OCI-LY7 (cell line): Measurements from ENCODE around the gene PRKAG2. TPM values are rescaled to one million over a fixed set of nuclear protein-coding genes. Genes with fewer than 3 reads are reported as not detected.
A peak's percentile ranks its signal among the peaks of the same experiment; 100 is the strongest.

Source experiments
- BruUV-seq: library from RNA; stranded (reverse); fragments of 400-500 nt; replicated peaks from 2 replicates; lab custom pipeline; 2021; lab: Mats Ljungman, UMichigan
- CTCF ChIA-PET: fragments of 300-600 bp; sonication (Branson Sonifier 250); formaldehyde crosslinking; loops from one replicate; lab custom pipeline; 2022; ENCODE audit warnings: antibody characterized with exemption; ENCODE audit not compliant: unreplicated experiment; lab: Charles Lee
- POLR2A ChIA-PET: fragments of 300-600 bp; sonication (Branson Sonifier 250); formaldehyde crosslinking; loops from one replicate; lab custom pipeline; 2022; ENCODE audit warnings: antibody characterized with exemption; lab: Charles Lee
- DNase-seq: peaks from one replicate; pipeline ENCODE4 v3.0.0-alpha.2; 2015; ENCODE audit warnings: low spot score
- H2AFZ ChIP-seq: fragments of 200-600 bp; sonication (generic), shearing (Covaris generic); 2 replicates; pipeline ENCODE4 v1.6.1; 2014; ENCODE audit warnings: mild to moderate bottlenecking, antibody characterized with exemption, low read length, moderate library complexity
- H3K27ac ChIP-seq: fragments of 200-600 bp; sonication (generic); 2 replicates; pipeline ENCODE4 v1.5.1; 2014; ENCODE audit warnings: mixed run types, low read depth, mild to moderate bottlenecking, moderate library complexity, low read length, inconsistent platforms; ENCODE audit not compliant: poor library complexity, severe bottlenecking
- H3K36me3 ChIP-seq: fragments of 200-600 bp; sonication (generic); 2 replicates; pipeline ENCODE4 v1.6.1; 2014; ENCODE audit warnings: mild to moderate bottlenecking, antibody characterized with exemption, low read length, moderate library complexity, mixed read lengths; ENCODE audit not compliant: insufficient read depth
- H3K4me1 ChIP-seq: fragments of 200-600 bp; sonication (generic); 2 replicates; pipeline ENCODE4 v1.5.1; 2014; ENCODE audit warnings: mild to moderate bottlenecking, low read length; ENCODE audit not compliant: insufficient read depth, poor library complexity, severe bottlenecking
- H3K4me2 ChIP-seq: fragments of 200-600 bp; sonication (generic); 2 replicates; pipeline ENCODE4 v1.6.1; 2014; ENCODE audit warnings: mild to moderate bottlenecking, low read length
- H3K4me3 ChIP-seq: fragments of 200-600 bp; sonication (generic); 2 replicates; pipeline ENCODE4 v1.5.1; 2014; ENCODE audit warnings: mild to moderate bottlenecking, low read depth, low read length; ENCODE audit not compliant: poor library complexity, severe bottlenecking
- H3K79me2 ChIP-seq: fragments of 200-600 bp; sonication (generic); 2 replicates; pipeline ENCODE4 v1.6.1; 2016; ENCODE audit warnings: low read depth, mild to moderate bottlenecking, low read length, moderate library complexity, mixed read lengths; ENCODE audit not compliant: insufficient read depth
- H3K9me2 ChIP-seq: fragments of 200-600 bp; sonication (generic); 2 replicates; pipeline ENCODE4 v1.6.1; 2016; ENCODE audit warnings: mild to moderate bottlenecking, low read length, mixed read lengths; ENCODE audit not compliant: insufficient read depth
- H3K9me3 ChIP-seq: fragments of 200-600 bp; sonication (generic); 2 replicates; pipeline ENCODE4 v1.6.1; 2014; ENCODE audit warnings: mild to moderate bottlenecking, mixed run types, low read length, mixed read lengths
- H4K20me1 ChIP-seq: fragments of 200-600 bp; sonication (generic); 2 replicates; pipeline ENCODE4 v1.6.1; 2014; ENCODE audit warnings: mild to moderate bottlenecking, antibody characterized with exemption, low read length, moderate library complexity, mixed read lengths; ENCODE audit not compliant: insufficient read depth
- EZH2phosphoT487 ChIP-seq: fragments of 200-600 bp; sonication (generic); IDR thresholded peaks from 2 replicates; pipeline ENCODE4 v1.6.1; 2018; ENCODE audit warnings: low read depth, borderline replicate concordance, mild to moderate bottlenecking, mixed run types, antibody characterized with exemption, low read length, moderate library complexity, mixed read lengths
- intact Hi-C: fragments of 100-400 bp; cut with micrococcal nuclease; formaldehyde crosslinking; loops from one replicate; pipeline ENCODE4 v1.10.0; 2022; ENCODE audit not compliant: unreplicated experiment
- total RNA-seq, 2 experiments: library from RNA; depleted of rRNA in 1 of 2; stranded (reverse); fragments of >200 nt in 1 of 2; shearing (Covaris generic) in 1 of 2; gene quantifications; 2 replicates each; pipeline ENCODE4 v1.2.3, GENCODE V29; 2014 to 2022
- TF ChIP-seq, protein P1 (sequence below): fragments of 200-600 bp; sonication (generic); conservative IDR thresholded peaks from 2 replicates; pipeline ENCODE4 v1.5.1; 2014; ENCODE audit warnings: mild to moderate bottlenecking, antibody characterized with exemption, low read length, moderate library complexity, mixed read lengths

Gene PRKAG2
- total RNA-seq, 2 experiments from 2014 or later, result 1.2 to 5.1 TPM

GRCh38 chr7:151761231-151761630, 115.7 kb downstream of the PRKAG2 start:
- BruUV-seq, result no TSS peak
- intact Hi-C loops, result loop anchor here (10.0 kb wide), 1 partner anchor 316 kb away; the partner anchor contains the start of gene CRYGN

GRCh38 chr7:151759591-151760042, 117.3 kb downstream of the PRKAG2 start:
- no peak overlapping the region for H3K4me2 ChIP-seq
- no peak overlapping the region for H3K27ac ChIP-seq
- intact Hi-C loops, result loop anchor here (1.0 to 10.0 kb wide), 4 partner anchors 132 to 391 kb away; partner anchors contain the start of gene CRYGN
- BruUV-seq, result no TSS peak
- no peaks in the 10 kb centered on the region for H3K9me3 ChIP-seq
- POLR2A ChIA-PET, result no interaction called here
- no peaks in the 10 kb centered on the region for H3K79me2 ChIP-seq
- no peaks in the 10 kb centered on the region for H3K9me2 ChIP-seq
- TF ChIP-seq, protein P1, sequence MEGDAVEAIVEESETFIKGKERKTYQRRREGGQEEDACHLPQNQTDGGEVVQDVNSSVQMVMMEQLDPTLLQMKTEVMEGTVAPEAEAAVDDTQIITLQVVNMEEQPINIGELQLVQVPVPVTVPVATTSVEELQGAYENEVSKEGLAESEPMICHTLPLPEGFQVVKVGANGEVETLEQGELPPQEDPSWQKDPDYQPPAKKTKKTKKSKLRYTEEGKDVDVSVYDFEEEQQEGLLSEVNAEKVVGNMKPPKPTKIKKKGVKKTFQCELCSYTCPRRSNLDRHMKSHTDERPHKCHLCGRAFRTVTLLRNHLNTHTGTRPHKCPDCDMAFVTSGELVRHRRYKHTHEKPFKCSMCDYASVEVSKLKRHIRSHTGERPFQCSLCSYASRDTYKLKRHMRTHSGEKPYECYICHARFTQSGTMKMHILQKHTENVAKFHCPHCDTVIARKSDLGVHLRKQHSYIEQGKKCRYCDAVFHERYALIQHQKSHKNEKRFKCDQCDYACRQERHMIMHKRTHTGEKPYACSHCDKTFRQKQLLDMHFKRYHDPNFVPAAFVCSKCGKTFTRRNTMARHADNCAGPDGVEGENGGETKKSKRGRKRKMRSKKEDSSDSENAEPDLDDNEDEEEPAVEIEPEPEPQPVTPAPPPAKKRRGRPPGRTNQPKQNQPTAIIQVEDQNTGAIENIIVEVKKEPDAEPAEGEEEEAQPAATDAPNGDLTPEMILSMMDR, result peak; percentile 92
- TF ChIP-seq EZH2phosphoT487, result no peak
- no peak overlapping the region for H2AFZ ChIP-seq
- H3K4me1 ChIP-seq, result no peaks in the 10 kb centered on the region
- no peaks in the 10 kb centered on the region for H4K20me1 ChIP-seq
- CTCF ChIA-PET, result interaction anchor here (0.5 kb wide), 1 partner anchor 94 kb away, joined by 3 read pairs; no protein-coding TSS in a partner anchor
- DNase-seq, result peak; percentile 62
- no peak overlapping the region for H3K4me3 ChIP-seq
- H3K36me3 ChIP-seq, result no peaks in the 10 kb centered on the region

More at GRCh38 chr7:151761231-151761630, 115.7 kb downstream of the PRKAG2 start:
- Histone ChIP-seq H3K79me2 (no peaks in the 10 kb centered on the region), H3K4me1 (no peaks in the 10 kb centered on the region), H3K9me3 (no peaks in the 10 kb centered on the region), H3K9me2 (no peaks in the 10 kb centered on the region), H3K27ac (no peak overlapping the region), H3K36me3 (no peaks in the 10 kb centered on the region), H3K4me2 (no peak overlapping the region), H2AFZ (no peak overlapping the region), H4K20me1 (no peaks in the 10 kb centered on the region), H3K4me3 (no peak overlapping the region)
- no peak for DNase-seq
- CTCF ChIA-PET, result no interaction called here
- POLR2A ChIA-PET, result interaction anchor here (0.6 kb wide), 1 partner anchor 10 kb away, joined by 4 read pairs; no protein-coding TSS in a partner anchor
- no peak for TF ChIP-seq EZH2phosphoT487
- TF ChIP-seq, protein P1, result no peak
